Fibroblast of skin of abdomen (primary cell): ENCODE results near the gene SNX4. TPM values are rescaled to one million over a fixed set of nuclear protein-coding genes. Genes with fewer than 3 reads are reported as not detected.
"Not testable (repeated sequence)": the region's sequence is repeated elsewhere in the genome, so short reads cannot be mapped to it uniquely, and the experiment has no call there.

Source experiments
- DNase-seq: peaks from one replicate; pipeline ENCODE4 v3.0.0-alpha.2; 2013
- polyA plus RNA-seq, 2 experiments: library from polyadenylated mRNA; unstranded; fragments of 120-200 nt; gene quantifications; one replicate each; pipeline ENCODE4 v1.2.1, GENCODE V29; 2013; ENCODE audit not compliant: insufficient read length in 2 of 2

SNX4 gene
- 18.4 TPM for polyA plus RNA-seq (2013, experiment 1 of 2; ENCODE audit: insufficient read length)
- polyA plus RNA-seq (2013, experiment 2 of 2; ENCODE audit: insufficient read length), result 17.5 TPM

GRCh38 chr3:125519678-125520562 lies at the start of gene SNX4:
Gene SNX4, minus strand, starts transcription at chr3:125520202. Its CDS starts 30 bp downstream, at chr3:125520172.
- DNase-seq, result peak; percentile 92

GRCh38 chr3:125556314-125556713 lies 36.3 kb upstream of the SNX4 start:
- peak; percentile 61 for DNase-seq

- peak; percentile 18 for DNase-seq
Measured at GRCh38 chr3:125552401-125552800, 32.4 kb upstream of the SNX4 start.

- no peak for DNase-seq
Measured at GRCh38 chr3:125528920-125529319, 8.9 kb upstream of the SNX4 start.

GRCh38 chr3:125525153-125525552 lies 5.2 kb upstream of the SNX4 start:
- DNase-seq, result no peak

GRCh38 chr3:125520563-125520919 lies 539 bp upstream of the SNX4 start:
- DNase-seq, result not testable (repeated sequence)

- DNase-seq, result no peak
Measured at GRCh38 chr3:125515421-125515820, 4.6 kb downstream of the SNX4 start.

- DNase-seq, result no peak
Measured at GRCh38 chr3:125513490-125514115, 6.4 kb downstream of the SNX4 start.

- DNase-seq, result peak; percentile 45
Measured at GRCh38 chr3:125512135-125512920, 7.7 kb downstream of the SNX4 start.

- no peak for DNase-seq
Measured at GRCh38 chr3:125511420-125512118, 8.4 kb downstream of the SNX4 start.

- no peak for DNase-seq
Measured at GRCh38 chr3:125507128-125507527, 12.9 kb downstream of the SNX4 start.

GRCh38 chr3:125498630-125499029 lies 21.4 kb downstream of the SNX4 start:
- DNase-seq, result no peak

- DNase-seq, result no peak
Measured at GRCh38 chr3:125496701-125497100, 23.3 kb downstream of the SNX4 start.

GRCh38 chr3:125482406-125482805 lies 37.6 kb downstream of the SNX4 start:
- DNase-seq, result no peak

GRCh38 chr3:125481786-125482185 lies 38.2 kb downstream of the SNX4 start:
- no peak for DNase-seq

GRCh38 chr3:125481375-125481759 lies 38.6 kb downstream of the SNX4 start:
- DNase-seq, result not testable (repeated sequence)

GRCh38 chr3:125480656-125481374 lies 39.2 kb downstream of the SNX4 start:
- DNase-seq, result peak; percentile 83

GRCh38 chr3:125479091-125479490 lies 40.9 kb downstream of the SNX4 start:
- peak; percentile 21 for DNase-seq

- DNase-seq, result peak; percentile 48
Measured at GRCh38 chr3:125478326-125478725, 41.7 kb downstream of the SNX4 start.

GRCh38 chr3:125477701-125478100 lies 42.3 kb downstream of the SNX4 start:
- DNase-seq, result no peak

GRCh38 chr3:125470671-125471070 lies 49.3 kb downstream of the SNX4 start:
- no peak for DNase-seq
